Glomerular endothelial cell (primary cell): Measurements from ENCODE around the gene RXFP4. TPM values are rescaled to one million over a fixed set of nuclear protein-coding genes. Genes with fewer than 3 reads are reported as not detected.

ENCODE experiments used
- DNase-seq: peaks from one replicate; pipeline ENCODE4 v3.0.0-alpha.2; 2011; ENCODE audit warnings: low read depth, low spot score; ENCODE audit errors: extremely low read depth
- total RNA-seq: library from RNA; depleted of rRNA; stranded (reverse); fragments of >200 nt; gene quantifications from 2 replicates; pipeline ENCODE4 v1.2.3, GENCODE V29; 2015

The RXFP4 gene
- total RNA-seq, 1 donor from 2014 or later: not detected

DNA sequence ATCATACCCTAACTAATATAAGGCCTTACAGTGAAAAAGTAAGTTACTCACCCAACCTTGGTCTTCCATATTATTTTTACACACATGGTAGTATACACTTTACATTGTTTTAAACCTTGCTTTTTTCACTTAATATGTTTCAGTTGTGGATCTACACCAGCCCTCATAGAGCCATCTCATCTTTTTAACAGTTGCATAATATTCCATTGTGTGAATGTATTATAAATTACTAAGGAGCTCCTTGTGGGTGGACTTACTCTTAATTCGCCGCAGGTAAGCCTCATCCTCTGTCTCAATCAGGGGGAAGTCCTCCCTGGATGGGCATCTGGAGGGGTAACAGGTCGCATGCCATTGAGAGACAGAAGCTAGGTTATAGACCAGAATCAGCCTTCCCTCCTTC is 13.2 kb downstream of the RXFP4 start:
- no peak for DNase-seq

DNA sequence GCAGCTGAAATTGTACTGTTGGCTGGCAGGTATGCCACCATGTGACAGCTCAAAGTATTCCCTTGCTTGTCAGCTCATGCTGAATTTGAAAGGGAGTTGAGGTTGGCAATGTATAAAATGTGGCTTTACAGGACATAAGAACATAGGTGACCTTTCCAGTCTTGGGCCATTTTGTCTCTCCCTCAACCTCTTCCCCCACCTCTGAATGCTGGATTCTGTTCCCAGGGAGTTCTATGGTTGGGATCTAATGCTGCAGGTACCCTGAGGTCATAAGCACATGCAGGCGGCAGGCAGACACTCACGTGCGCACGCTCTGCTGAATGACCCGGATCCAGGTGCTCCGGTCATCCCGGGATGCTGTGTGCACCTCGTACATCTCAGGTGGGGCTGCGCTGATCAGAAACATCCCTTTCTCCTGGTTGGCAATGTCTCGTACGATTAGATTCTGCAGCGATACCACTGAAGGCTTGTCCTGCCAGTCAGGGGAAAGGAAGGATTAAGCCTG is 16.0 kb downstream of the RXFP4 start:
- no peak for DNase-seq

DNA sequence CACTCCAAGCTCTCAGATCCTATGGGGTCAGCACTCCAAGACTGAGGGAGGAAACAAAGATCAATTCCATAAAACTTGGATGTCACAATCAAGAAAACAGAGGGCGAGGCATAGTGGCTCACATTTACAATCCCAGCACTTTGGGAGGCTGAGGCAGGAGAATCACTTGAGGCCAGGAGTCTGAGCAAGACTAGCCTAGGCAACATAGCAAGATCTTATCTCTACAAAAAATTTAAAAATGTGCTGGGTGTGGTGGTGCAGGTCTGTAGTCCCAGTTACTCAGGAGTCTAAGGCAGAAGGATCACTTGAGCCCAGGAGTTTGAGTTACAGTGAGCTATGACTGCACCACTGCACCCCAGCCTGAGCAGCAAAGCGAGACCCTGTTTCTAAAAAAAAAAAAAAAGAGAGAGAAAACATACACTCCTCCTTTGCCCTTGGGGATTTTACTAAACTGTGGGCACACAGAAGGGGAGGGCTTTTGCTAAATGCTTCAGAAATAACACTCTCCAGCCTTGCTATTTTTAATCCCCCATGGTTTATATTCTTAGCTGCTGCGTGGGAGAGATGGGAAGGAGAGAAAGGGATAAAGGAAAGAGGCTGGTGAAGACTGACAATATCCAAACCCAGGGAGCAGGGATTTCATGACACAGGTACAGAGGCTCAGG is 18.8 kb downstream of the RXFP4 start:
- no peak for DNase-seq

DNA sequence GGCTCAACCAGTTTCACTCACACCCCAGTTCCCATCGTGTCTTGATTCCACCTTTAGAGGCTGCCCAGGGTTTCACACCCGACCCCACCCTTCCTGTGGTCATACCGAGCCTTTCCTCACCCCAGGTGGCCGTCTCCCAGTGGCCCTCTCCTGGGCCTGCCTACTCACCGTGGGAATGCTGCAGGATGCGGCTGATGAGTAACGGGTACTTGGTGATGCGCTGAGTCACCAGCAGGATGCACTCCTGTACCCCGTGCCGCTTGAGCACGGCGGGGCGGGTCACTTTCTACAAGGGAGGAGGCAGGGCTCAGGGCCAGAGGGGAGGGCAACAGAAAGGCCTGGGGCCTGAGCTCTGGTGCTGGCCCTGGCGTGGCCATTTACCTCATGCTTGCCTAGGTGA is 20.5 kb downstream of the RXFP4 start:
- DNase-seq: no peak

DNA sequence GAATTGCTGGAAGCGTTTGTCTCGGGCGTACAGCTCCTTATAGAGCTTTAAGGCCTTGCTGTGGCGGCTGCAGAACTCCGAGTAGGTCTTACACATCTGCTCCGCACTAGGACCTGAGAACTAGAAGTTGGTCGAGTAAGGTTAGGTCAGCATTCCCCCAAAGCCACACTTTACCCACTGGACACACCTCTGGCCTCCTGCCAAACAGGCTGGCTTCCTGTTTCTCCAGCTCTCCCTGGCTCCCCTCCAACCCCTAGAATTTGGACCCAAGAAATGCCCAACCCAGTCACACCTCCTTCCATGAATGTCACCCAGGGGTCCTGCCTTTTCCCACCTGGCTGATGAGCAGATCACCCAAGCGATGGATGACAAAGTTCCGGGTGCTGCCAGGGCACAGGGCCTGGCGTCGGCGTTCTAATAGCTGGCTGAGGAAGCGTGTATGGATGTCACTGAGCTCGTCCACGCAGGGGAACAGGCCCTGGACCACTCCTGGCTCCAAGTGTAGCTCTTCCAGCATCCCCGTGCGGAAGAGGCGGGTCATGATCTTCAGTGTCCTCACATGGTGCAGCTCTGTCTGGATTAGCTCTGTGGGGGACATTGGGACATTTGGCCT is 21.3 kb downstream of the RXFP4 start:
- DNase-seq: no peak

DNA sequence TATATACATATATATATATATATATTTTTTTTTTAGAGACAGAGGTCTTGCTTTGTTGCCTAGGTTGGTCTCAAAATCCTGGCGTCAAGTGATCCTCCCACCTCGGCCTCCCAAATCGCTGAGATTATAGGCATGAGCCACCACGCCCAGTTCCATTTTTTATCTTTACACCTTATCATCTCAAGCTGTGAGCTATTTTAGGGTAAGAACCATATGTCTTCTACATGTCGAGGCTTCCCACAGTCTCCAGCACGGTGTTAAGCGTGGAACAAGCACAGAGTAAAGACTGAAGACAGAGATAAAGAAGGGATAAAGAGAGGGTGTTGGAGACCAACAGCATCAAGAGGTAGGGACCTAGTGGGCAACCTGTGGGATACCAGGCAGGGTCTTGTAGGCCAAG is 22.8 kb downstream of the RXFP4 start:
- no peak for DNase-seq

DNA sequence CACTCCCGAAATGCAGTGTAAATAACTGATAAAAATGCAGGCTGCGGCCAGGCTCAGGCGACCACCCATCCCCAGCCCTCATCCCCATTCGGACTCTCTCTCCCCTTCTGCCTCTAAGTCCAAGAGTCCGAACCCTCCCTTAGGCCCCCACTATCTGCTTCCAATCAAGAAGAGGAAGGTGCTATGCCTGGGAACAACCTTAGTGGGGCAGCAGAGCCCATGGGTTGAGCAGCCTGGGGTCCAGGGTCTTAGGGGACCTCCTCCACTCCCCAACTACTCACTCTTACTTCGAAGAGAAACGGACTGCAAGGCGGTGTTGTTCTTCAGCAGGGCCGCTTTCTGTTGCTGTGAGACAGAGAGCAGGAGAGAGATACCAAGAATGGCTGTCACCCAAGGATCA is 24.7 kb downstream of the RXFP4 start:
- DNase-seq: no peak

DNA sequence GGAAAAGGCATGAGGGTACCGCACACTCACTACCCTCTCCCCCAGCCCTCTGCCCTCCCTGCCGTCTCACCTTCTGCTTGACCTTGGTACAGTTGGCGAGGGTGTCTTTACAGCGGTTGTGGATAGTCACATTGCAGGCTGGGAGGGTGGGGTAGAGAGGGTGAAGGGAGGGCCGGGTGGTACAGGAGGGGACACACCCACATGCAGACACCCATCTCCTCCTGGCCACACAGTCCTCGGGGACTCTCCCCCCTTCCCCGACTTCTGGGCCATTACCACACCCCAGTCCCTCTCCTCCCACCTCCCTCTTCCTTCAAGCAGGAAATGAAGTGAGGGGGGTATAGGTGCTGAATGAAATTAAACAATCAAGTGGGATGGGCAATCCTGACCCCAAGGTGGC is 25.3 kb downstream of the RXFP4 start:
- no peak for DNase-seq

DNA sequence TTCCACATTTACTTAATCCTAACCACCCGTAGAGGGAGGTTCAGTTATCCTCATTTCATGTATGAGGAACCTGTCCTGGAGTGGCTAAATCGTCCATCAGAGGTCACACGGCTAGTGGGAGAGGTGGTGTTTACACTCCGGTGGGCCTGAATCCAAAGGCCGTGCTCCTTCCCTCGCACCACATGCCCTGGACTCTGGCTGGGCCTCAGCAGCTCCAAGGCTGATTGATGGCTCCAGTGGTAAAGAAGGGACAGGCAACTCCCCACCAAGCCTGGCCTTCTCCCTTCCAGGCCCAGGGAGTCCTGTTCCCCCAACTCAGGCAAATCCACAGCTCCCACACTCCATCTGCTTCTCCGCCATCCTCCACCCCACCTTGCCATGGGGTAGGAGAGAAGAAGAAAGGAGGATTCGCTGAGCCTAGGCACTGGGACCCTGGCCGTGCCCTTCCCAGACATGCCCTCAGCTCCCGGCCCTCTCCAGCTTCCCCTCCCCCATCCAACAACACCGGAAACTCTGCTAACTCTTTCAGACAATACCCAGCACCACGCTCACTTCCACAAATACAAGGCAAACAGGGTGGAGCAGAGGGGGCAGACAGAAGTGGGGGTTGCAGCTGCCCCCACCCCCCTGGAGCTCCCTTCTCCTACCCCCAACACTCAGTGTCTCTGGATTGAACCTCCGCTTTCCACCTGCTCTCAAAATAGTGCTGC is 26.1 kb downstream of the RXFP4 start:
- no peak for DNase-seq

DNA sequence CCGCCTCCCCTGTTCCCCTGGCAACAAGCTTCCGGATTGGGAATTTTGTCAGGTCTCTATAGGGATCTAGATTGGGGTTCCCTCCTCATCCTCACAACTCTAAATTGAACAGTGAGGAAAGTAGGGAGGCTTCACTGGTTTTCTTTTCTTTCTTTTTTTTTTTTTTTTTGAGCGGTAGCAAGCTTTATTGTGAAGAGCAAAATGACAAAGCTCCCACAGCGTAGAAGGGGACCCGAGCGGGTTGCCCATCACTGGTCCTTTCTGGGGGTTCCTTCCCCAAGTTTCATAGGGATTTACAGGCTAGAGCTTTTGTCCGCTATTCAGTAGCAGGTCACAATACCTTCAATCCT is 26.6 kb downstream of the RXFP4 start:
- no peak for DNase-seq

DNA sequence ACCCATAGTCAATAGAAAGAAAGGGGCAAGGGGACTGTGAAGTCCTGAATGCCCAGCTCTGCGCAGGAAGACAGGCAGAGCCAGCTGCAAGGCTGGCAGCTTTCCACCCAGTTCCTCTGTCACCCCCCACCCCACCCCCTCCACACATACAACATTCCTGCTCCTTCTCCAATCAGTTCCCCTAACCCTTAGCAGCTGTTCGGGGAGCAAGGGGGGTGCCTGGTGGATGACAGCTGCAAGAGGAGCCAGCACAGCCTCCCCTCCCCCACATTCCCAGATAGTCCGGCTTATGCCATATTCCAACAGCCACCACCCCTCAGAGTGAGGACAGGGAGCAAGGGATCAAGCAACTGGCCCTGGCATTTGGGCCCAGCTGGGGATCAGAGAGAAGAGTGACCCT is 27.2 kb downstream of the RXFP4 start:
- DNase-seq: no peak

DNA sequence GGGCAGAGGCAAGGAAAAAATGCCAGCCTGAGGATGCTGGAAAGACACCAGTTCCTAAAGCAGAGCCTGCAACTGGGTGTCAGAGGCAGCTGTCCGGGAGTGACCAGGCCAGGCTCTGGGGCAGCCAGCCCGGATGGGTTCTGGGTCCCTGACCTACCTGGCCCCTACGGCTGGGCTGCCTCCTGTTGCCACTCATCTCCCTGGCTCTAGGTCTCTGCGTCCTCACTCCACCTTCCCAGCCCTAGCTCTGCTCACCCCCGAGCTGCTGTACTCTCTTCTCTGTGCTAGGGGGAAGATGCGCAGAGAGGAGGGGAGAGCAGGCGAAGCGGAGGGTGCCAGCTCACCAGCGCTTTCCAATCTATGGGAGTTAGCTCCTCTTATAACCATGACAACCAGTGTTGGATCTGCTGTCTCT is 27.9 kb downstream of the RXFP4 start:
- DNase-seq: no peak

DNA sequence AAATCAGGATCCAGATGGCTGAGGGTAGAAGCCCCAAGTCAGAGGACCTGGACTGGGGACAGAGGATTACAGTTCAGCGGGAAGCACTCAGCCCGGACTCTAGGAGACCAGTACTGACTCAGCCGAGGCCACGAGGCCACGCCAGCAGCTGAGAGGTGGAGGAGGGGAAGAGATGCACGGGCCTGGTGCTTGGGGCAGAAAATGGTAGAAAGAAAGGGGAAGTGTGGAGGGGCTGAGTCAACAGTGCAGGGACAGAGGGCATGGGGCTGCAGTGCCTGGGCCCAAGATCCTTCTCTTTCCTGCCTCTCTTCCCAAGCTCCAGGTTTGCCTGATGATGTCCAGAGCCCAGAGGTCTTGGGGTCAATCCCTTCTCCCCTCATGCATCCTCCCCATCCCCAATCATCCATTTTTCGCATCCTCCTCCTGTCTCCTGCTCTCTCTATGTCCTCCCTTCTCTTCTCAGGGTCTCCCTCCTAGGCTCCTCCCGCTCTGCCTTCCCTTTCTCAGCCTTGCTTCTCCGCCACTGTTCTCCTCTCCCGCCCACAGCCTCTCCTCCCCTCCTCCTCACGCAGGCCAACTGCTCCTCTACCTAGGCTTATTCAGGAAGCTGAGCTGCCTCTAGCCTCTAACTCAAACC is 29.2 kb downstream of the RXFP4 start:
- DNase-seq: no peak

DNA sequence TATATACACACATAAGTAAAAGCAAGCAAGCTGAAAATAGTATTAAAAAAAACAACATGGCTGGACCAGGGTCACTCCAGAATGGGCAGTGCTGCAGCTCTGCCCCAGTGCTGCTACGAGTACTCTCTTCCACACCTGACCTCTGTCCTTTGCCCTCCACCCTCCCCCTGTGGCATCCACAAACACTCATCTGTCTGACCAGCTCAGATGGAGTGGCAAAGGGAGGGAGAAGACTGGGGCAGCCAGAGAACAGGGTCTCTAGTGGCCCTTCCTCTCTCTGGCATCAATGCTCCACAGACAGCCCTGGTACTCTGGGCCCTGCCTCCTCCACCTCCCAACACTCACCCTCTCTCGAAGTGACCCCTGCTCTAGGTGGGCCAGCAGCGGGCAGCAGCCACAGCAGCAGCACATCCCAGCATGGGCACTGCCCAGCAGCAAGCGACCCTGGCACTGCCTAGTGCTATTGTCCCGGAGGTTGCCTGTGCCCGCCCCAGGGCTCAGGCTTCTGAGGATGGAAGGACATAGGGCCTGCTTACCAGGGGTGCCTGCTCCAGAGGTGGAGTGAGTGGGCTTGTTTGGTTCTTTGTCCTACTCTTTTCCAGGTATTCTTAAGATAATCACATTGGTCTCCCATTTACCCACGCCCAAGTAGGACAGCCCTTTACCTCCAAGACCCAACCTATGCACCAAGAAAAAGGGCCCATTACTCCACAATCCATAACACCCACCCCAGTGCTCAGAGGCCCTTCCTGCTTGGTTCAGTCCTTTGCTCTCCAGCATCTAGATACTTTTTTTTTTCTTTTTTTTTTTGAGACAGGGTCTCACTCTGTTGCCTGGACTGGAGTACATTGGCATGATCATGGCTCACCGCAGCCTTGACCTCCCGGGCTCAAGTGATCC is 30.7 kb downstream of the RXFP4 start:
- DNase-seq: no peak

DNA sequence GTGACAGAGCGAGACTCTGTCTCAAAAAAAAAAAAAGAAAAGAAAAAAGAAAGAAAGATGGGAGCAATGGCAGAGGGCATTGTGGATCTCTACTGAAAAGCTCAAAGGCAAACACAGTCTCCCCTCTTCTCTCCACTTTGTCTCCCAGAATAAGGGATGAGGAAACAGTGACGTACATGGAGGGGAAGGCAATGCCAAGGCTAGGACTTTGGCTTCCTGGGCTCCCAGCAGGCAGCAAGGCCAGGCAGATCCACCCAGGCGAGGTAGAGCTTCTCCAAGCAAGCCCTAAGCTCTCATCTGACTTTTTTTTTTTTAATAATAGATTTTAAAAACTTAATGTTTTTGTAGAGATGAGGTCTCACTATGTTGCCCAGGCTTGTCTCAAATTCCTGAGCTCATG is 32.3 kb downstream of the RXFP4 start:
- DNase-seq: no peak

DNA sequence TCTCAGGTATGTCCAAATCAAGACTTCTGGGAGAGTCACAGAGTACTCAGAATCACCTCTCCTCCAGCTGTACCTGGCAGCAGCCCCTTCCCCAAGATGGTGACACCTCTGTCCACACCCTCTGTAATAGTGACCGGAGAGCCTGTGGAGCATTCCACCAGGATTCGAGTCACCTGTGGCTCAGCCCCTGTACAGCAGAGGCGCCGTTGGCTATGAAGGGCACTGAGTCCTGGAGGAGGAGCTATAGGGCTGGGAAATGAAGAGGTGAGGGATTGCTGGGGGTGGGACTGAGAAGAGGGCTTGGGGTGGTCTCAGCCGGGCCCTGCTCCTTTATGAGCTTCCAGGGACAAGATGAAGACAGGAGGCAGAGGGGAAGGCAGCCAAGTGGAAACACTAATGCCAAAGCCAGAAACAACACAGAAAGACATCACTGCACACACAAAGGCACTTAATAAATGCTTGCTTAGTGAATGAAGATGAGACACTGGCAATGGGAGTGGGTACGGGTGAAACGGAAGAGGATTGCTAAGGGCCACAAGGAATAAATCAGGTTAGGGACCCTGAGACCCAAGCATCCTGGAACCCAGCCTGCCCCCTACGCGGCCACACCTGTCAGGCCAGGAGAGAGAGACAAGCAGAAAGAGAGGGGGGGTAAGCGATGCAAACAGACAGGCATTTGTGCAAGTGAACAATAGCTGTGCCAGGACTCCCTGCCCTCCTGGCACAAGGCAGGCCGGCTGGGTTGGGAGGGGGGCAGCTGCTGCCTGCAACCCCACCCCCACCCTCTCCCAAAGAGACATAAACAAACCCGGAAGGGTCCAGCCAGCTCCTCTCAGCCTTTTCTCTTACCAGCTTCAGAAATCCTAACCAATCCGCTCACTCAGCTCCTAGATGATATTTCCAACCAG is 33.0 kb downstream of the RXFP4 start:
- no peak for DNase-seq

DNA sequence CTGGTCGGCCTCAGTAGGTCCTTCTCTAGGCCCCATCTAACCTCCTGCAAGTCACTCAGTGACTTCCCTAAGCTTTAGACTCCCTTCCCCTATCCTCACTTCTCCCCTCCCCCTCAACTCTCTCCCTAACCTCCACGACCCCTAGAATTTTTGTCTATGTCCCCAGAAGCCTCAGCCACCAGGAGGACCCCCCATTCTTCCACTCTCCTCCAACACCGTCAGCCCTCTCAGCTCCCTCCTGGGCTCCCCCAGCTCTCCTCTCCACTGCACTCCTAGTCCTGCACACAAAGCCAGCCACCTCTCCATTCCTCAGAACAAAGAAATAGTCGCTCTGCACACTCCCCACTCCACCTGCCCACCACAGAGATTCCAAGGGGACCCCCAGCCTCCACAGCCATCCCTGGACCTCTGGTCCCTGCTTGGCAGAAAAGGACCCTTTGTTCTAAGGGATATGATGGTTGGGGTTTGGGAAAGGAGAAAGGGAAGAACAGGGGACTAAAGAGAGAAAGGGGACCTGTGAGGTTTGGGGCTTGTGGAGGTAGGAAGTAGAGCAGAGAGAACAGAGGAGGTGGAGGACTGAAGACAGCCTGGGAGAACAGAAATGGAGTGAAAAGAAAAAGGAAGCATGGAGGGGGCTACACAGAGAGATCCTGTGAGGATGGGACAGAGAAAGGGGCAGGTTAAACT is 34.1 kb downstream of the RXFP4 start:
- DNase-seq: no peak

DNA sequence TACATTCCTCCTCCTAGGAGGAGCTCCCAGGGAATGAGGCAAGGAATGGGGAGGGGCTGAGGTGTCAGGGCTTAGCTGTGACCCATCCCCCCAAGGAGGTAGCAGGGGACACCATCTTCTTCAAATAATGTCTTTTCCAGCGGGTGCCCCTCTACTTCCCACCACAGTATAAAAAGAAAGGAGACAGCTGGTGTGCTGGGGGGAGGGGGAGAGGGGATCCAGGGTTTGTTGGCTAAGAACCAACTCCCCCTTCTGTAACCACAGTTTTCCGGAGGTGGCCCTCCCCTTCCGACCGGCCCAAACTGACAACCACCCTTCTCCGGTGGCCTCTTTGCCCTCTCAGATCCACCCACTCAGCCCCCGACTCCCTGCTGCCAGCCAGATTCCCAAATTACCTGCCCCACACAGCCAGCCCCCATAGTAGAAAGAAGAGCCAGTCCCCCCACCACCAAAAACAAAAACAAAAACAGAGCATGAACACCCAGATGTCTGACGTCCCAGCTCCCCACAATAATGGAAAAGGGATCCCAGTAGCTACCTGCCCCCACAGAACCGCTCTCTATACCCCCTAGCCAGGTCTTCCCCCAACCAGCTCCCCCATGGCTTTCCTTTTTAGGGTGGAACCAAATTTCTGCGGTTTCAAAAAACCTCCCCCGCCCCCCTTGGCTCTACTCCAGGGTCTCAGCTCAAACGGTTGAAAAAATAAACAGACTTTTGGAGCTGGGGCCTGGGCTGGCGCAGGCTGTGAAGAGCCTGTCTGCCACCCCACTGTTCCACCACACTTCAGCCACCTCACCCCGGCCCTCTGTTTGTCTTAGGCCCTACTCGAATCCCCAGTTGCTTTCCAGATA is 34.8 kb downstream of the RXFP4 start:
- DNase-seq: no peak
